ENCODE measurements around the gene KCNG3.

KCNG3 gene

GRCh38 chr2:42519624-42520023, 25.8 kb upstream of the KCNG3 start:
- TF ChIP-seq, protein P1, sequence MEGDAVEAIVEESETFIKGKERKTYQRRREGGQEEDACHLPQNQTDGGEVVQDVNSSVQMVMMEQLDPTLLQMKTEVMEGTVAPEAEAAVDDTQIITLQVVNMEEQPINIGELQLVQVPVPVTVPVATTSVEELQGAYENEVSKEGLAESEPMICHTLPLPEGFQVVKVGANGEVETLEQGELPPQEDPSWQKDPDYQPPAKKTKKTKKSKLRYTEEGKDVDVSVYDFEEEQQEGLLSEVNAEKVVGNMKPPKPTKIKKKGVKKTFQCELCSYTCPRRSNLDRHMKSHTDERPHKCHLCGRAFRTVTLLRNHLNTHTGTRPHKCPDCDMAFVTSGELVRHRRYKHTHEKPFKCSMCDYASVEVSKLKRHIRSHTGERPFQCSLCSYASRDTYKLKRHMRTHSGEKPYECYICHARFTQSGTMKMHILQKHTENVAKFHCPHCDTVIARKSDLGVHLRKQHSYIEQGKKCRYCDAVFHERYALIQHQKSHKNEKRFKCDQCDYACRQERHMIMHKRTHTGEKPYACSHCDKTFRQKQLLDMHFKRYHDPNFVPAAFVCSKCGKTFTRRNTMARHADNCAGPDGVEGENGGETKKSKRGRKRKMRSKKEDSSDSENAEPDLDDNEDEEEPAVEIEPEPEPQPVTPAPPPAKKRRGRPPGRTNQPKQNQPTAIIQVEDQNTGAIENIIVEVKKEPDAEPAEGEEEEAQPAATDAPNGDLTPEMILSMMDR (IDR thresholded peaks at IDR 0.05; ENCODE audit: low read depth, low read length, missing control alignments): no peak
- in situ Hi-C loops (cut with HindIII; ENCODE audit: low sequenced_read_pairs): no loop called here
- DNase-seq (ENCODE audit: low read depth): no peak
- no peak overlapping the region for H3K4me3 ChIP-seq (ENCODE audit: low read depth, low read length)

- in situ Hi-C loops (cut with HindIII; ENCODE audit: low sequenced_read_pairs): no loop called here
- DNase-seq (ENCODE audit: low read depth): no peak
- TF ChIP-seq, protein P1 (IDR thresholded peaks at IDR 0.05; ENCODE audit: low read depth, low read length, missing control alignments): no peak
- H3K4me3 ChIP-seq (ENCODE audit: low read depth, low read length): no peak overlapping the region
These were observed 22.7 kb upstream of the KCNG3 start for GRCh38 chr2:42516418-42516901.

GRCh38 chr2:42513252-42513918, 19.6 kb upstream of the KCNG3 start:
- in situ Hi-C loops (cut with HindIII; ENCODE audit: low sequenced_read_pairs): no loop called here
- H3K4me3 ChIP-seq (ENCODE audit: low read depth, low read length): no peak overlapping the region
- TF ChIP-seq, protein P1 (IDR thresholded peaks at IDR 0.05; ENCODE audit: low read depth, low read length, missing control alignments): peak; percentile 70
- peak; percentile 16 for DNase-seq (ENCODE audit: low read depth)

DNA sequence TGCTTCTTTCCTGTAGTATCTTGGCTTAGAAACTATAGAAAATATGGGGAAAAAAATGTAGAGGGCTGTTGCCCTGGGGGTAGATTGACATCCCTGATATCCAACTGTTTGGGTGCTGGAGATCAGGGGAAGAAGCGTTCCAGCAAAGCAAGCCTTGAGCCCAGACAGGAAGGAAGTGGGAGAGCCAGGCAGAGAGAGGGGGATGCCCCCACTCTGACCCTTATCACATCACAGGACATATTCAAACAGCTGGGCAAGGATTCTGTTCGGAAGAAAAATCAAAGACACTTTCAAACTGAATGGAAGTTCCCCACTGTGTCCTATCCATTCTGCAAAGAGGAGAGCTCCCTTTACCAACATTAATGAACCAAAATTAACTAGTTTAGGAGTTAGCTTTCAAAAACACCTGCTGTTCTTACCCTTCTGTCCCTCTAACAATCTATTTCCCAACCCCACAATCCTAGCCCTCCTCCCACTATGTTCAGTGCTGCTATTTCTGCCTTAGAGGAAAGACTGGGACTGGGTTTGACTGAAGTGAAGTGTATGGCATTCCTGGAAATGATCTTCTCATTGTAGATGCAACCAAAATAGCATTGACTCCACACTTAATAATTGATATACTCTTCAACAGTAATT, 16.9 kb upstream of the KCNG3 start:
- TF ChIP-seq, protein P1 (IDR thresholded peaks at IDR 0.05; ENCODE audit: low read depth, low read length, missing control alignments): no peak
- H3K4me3 ChIP-seq (ENCODE audit: low read depth, low read length): no peak overlapping the region
- DNase-seq (ENCODE audit: low read depth): no peak
- in situ Hi-C loops (cut with HindIII; ENCODE audit: low sequenced_read_pairs): no loop called here

DNA sequence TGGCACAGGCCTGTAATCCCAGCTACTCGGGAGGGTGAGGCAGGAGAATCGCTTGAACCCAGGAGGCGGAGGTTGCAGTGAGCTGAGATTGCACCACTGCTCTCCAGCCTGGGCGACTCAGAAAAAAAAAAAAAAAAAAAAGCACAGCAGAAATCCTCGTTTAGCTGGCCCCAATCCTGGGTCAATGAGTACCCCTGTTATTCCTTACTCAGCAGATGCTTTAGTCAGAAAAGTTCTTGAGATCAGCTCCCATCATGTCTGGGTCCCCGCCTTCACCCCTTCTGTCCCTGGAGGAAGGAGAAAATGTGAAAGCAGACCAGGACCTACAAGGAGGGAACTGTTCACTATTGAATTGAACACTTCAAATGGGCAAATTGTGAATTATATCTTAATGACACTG, 16.4 kb upstream of the KCNG3 start:
- in situ Hi-C loops (cut with HindIII; ENCODE audit: low sequenced_read_pairs): no loop called here
- H3K4me3 ChIP-seq (ENCODE audit: low read depth, low read length): no peak overlapping the region
- DNase-seq (ENCODE audit: low read depth): no peak
- TF ChIP-seq, protein P1 (IDR thresholded peaks at IDR 0.05; ENCODE audit: low read depth, low read length, missing control alignments): no peak

DNA sequence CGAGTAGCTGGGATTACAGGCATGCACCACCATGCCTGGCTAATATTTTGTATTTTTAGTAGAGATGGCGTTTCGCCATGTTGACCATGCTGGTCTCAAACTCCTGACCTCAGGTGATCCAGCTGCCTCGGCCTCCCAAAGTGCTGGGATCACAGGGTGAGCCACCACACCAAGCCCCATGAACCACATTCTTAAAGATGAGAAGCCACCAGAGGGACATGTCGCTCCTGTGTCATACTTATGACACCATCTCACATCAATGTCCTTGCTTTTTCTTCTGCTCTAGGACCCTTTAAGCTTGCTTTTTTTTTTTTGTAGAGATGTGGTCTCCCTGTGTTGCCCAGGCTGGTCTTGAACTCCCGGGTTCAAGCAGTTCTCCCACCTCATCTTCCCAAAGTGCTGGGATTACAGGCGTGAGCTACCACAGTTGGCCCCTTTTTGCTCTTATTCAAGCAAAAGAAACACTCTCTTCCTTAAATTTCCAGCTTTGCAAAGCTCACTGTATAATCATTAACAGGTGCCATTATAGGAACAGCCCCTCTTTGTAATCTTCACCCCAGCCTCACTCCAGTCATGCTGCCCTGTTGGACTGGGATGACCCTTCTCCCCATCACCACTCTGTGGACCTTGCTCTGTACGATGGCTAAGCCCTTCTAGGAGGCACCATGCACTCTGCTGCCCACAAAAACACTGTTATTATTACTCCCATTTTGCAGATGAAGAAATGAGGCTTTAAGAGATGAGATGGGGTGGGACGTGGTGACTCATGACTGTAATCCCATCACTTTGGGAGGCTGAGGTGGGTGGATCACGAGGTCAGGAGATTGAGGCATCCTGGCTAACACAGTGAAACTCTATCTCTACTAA, 10.8 kb upstream of the KCNG3 start:
- H3K4me3 ChIP-seq (ENCODE audit: low read depth, low read length): no peak overlapping the region
- in situ Hi-C loops (cut with HindIII; ENCODE audit: low sequenced_read_pairs): no loop called here
- DNase-seq (ENCODE audit: low read depth): no peak
- TF ChIP-seq, protein P1 (IDR thresholded peaks at IDR 0.05; ENCODE audit: low read depth, low read length, missing control alignments): no peak

Measured in astrocyte of the cerebellum (primary cell).